GM23338 (cell line): ENCODE results near the gene LRATD1.

Source experiments
- CREB1 ChIP-seq: fragments of 250-450 bp; sonication (Bioruptor Pico); IDR thresholded peaks from 2 replicates; pipeline ENCODE4 v1.5.0; 2020; ENCODE audit warnings: low read depth, mild to moderate bottlenecking, moderate library complexity
- ETS1 ChIP-seq: IDR thresholded peaks from 2 replicates; pipeline ENCODE4 v1.6.1; 2016; ENCODE audit warnings: antibody characterized with exemption
- EZH2 ChIP-seq: fragments of 200-600 bp; sonication (generic); IDR thresholded peaks from one replicate; pipeline ENCODE4 v1.8.0; 2017; ENCODE audit warnings: antibody characterized with exemption, mild to moderate bottlenecking, low read depth; ENCODE audit not compliant: unreplicated experiment
- EZH2phosphoT487 ChIP-seq: fragments of 200-600 bp; sonication (generic); IDR thresholded peaks from one replicate; pipeline ENCODE4 v1.8.1; 2018; ENCODE audit warnings: antibody characterized with exemption; ENCODE audit not compliant: unreplicated experiment
- JUNB ChIP-seq: IDR thresholded peaks from one replicate; pipeline ENCODE4 v1.6.1; 2016; ENCODE audit warnings: antibody characterized with exemption; ENCODE audit not compliant: unreplicated experiment
- NANOG ChIP-seq: IDR thresholded peaks from 2 replicates; pipeline ENCODE4 v1.6.1; 2016; ENCODE audit warnings: antibody characterized with exemption, borderline replicate concordance
- POLR2AphosphoS5 ChIP-seq: IDR thresholded peaks from 2 replicates; pipeline ENCODE4 v1.6.1; 2016; ENCODE audit warnings: antibody characterized with exemption, low read depth
- STAT1 ChIP-seq: IDR thresholded peaks from one replicate; pipeline ENCODE4 v1.6.1; 2016; ENCODE audit warnings: antibody characterized with exemption; ENCODE audit not compliant: unreplicated experiment
- ZNF114 ChIP-seq: fragments of 250-450 bp; sonication (Bioruptor Pico); IDR thresholded peaks from 2 replicates; pipeline ENCODE4 v1.5.0; 2020; ENCODE audit warnings: mild to moderate bottlenecking, moderate library complexity
- ZNF331 ChIP-seq: fragments of 250-450 bp; sonication (Bioruptor Pico); IDR thresholded peaks from 2 replicates; pipeline ENCODE4 v1.5.0; 2020; ENCODE audit warnings: low read depth, mild to moderate bottlenecking, moderate library complexity
- TF ChIP-seq, protein P1 (sequence below), 2 experiments: fragments of 200-600 bp in 1 of 2; sonication (generic) in 1 of 2; conservative IDR thresholded peaks; 2 replicates each; pipeline versions ENCODE4 v1.5.1 to v1.6.1; 2016 to 2017; ENCODE audit warnings: antibody characterized with exemption in 2 of 2, low read depth in 2 of 2, mild to moderate bottlenecking in 2 of 2, moderate library complexity in 1 of 2
- TF ChIP-seq, protein P2 (sequence below): IDR thresholded peaks from one replicate; pipeline ENCODE4 v1.6.1; 2018; ENCODE audit warnings: antibody characterized with exemption; ENCODE audit not compliant: unreplicated experiment

DNA sequence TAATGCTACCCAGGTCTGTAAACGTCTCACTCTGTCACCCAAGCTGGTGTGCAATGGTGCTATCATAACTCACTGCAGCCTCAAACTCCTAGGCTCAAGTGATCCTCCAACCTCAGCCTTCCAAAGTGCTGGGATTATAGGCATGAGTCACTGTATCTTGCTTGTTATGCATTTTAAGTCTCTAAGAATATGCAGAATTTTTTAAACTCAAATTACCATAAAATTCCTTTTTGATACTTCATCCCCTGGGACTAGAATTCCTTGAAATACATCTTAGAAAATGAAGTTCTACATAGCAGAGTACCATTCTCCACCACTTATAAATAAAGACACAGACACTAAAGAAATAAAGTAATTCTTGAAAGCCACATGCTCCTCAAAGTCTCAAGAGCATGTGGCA, 30.2 kb upstream of the LRATD1 start:
- TF ChIP-seq EZH2phosphoT487, result no peak
- TF ChIP-seq, protein P1, sequence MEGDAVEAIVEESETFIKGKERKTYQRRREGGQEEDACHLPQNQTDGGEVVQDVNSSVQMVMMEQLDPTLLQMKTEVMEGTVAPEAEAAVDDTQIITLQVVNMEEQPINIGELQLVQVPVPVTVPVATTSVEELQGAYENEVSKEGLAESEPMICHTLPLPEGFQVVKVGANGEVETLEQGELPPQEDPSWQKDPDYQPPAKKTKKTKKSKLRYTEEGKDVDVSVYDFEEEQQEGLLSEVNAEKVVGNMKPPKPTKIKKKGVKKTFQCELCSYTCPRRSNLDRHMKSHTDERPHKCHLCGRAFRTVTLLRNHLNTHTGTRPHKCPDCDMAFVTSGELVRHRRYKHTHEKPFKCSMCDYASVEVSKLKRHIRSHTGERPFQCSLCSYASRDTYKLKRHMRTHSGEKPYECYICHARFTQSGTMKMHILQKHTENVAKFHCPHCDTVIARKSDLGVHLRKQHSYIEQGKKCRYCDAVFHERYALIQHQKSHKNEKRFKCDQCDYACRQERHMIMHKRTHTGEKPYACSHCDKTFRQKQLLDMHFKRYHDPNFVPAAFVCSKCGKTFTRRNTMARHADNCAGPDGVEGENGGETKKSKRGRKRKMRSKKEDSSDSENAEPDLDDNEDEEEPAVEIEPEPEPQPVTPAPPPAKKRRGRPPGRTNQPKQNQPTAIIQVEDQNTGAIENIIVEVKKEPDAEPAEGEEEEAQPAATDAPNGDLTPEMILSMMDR (conservative IDR thresholded peaks at IDR 0.05; ENCODE audit: low read depth in 2 of 2), result no peak
- TF ChIP-seq EZH2, result no peak
- TF ChIP-seq POLR2AphosphoS5, result no peak
- TF ChIP-seq, protein P2, sequence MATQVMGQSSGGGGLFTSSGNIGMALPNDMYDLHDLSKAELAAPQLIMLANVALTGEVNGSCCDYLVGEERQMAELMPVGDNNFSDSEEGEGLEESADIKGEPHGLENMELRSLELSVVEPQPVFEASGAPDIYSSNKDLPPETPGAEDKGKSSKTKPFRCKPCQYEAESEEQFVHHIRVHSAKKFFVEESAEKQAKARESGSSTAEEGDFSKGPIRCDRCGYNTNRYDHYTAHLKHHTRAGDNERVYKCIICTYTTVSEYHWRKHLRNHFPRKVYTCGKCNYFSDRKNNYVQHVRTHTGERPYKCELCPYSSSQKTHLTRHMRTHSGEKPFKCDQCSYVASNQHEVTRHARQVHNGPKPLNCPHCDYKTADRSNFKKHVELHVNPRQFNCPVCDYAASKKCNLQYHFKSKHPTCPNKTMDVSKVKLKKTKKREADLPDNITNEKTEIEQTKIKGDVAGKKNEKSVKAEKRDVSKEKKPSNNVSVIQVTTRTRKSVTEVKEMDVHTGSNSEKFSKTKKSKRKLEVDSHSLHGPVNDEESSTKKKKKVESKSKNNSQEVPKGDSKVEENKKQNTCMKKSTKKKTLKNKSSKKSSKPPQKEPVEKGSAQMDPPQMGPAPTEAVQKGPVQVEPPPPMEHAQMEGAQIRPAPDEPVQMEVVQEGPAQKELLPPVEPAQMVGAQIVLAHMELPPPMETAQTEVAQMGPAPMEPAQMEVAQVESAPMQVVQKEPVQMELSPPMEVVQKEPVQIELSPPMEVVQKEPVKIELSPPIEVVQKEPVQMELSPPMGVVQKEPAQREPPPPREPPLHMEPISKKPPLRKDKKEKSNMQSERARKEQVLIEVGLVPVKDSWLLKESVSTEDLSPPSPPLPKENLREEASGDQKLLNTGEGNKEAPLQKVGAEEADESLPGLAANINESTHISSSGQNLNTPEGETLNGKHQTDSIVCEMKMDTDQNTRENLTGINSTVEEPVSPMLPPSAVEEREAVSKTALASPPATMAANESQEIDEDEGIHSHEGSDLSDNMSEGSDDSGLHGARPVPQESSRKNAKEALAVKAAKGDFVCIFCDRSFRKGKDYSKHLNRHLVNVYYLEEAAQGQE, result no peak
- TF ChIP-seq ZNF114 (CRISPR knock-in tag), result no peak
- no peak for TF ChIP-seq ETS1
- no peak for TF ChIP-seq JUNB
- TF ChIP-seq CREB1, result no peak
- no peak for TF ChIP-seq STAT1
- no peak for TF ChIP-seq ZNF331 (CRISPR knock-in tag)
- TF ChIP-seq NANOG, result no peak
